Neural progenitor cell (in vitro differentiated cells): Measurements from ENCODE around the gene PIP5KL1.

ENCODE experiments used
- EZH2 ChIP-seq: fragments of 200-600 bp; sonication (generic); IDR thresholded peaks from 2 replicates; pipeline ENCODE4 v1.6.1; 2017; ENCODE audit warnings: antibody characterized with exemption, mild to moderate bottlenecking, moderate library complexity
- EZH2phosphoT487 ChIP-seq: fragments of 200-600 bp; sonication (generic); IDR thresholded peaks from 2 replicates; pipeline ENCODE4 v1.6.1; 2017; ENCODE audit warnings: antibody characterized with exemption
- TF ChIP-seq, protein P1 (sequence below): fragments of 200-600 bp; sonication (generic); IDR thresholded peaks from 2 replicates; pipeline ENCODE4 v1.5.1; 2017; ENCODE audit warnings: antibody characterized with exemption, mild to moderate bottlenecking

DNA sequence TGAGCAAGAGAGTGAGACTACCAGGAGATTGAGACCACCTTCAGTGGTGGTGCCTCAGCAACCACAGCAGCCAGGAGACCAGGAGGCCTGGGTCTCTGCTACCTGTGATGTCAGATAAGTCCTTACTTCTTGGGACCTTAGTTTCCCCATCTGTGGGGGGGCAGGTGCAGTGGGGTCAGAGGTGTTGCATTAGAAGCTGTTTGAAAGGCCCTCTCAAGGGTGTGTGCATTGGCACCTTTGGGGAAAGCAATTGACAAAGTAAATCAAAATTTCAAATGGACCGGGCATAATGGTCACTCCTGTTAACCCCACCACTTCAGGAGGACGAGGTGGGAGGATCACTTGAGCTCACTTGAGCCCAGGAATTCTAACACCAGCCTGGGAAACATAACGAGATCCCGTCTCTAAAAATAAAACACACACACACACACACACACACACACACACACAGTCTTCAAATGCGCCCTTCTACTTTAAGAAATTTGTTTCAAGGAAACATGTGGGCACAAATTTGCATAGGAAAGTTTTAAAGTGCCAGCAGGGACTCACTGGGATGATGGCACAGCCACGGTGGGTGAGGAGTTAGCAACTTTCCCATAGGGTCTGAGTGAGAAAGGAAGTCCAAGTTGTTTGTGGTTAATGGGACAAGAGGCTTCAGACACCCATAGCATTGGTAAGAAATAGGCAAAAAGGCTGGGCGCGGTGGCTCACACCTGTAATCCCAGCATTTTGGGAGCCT is 51.8 kb downstream of the PIP5KL1 start:
- TF ChIP-seq, protein P1, sequence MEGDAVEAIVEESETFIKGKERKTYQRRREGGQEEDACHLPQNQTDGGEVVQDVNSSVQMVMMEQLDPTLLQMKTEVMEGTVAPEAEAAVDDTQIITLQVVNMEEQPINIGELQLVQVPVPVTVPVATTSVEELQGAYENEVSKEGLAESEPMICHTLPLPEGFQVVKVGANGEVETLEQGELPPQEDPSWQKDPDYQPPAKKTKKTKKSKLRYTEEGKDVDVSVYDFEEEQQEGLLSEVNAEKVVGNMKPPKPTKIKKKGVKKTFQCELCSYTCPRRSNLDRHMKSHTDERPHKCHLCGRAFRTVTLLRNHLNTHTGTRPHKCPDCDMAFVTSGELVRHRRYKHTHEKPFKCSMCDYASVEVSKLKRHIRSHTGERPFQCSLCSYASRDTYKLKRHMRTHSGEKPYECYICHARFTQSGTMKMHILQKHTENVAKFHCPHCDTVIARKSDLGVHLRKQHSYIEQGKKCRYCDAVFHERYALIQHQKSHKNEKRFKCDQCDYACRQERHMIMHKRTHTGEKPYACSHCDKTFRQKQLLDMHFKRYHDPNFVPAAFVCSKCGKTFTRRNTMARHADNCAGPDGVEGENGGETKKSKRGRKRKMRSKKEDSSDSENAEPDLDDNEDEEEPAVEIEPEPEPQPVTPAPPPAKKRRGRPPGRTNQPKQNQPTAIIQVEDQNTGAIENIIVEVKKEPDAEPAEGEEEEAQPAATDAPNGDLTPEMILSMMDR, result no peak
- TF ChIP-seq EZH2phosphoT487 (no peak), EZH2 (no peak)
